ENCODE measurements around the gene NDC80. TPM values are rescaled to one million over a fixed set of nuclear protein-coding genes. Genes with fewer than 3 reads are reported as not detected.

The NDC80 gene
- total RNA-seq, 2 experiments from 2014 or later, result 92.3 to 96.5 TPM

- Mint-ChIP-seq H3K27ac (no peak overlapping the region), H3K9me3 (no peaks in the 10 kb centered on the region), H3K27me3 (no peaks in the 10 kb centered on the region), H3K4me3 (no peak overlapping the region), H3K36me3 (ENCODE audit: low read depth) (peaks cover 49% of the 10 kb centered on the region), H3K4me1 (peaks cover 49% of the 10 kb centered on the region)
- no peak for DNase-seq
- POLR2A ChIA-PET, result no interaction called here
- CTCF ChIA-PET, result no interaction called here
Measured at GRCh38 chr18:2568605-2569004, 2.8 kb upstream of the NDC80 start.

- ChIA-PET POLR2A (no interaction called here), CTCF (no interaction called here)
- Mint-ChIP-seq H3K36me3 (ENCODE audit: low read depth) (peaks cover 51% of the 10 kb centered on the region), H3K27ac (no peak overlapping the region), H3K4me1 (peaks cover 55% of the 10 kb centered on the region), H3K4me3 (peak overlapping the region; percentile 96), H3K9me3 (no peaks in the 10 kb centered on the region), H3K27me3 (no peaks in the 10 kb centered on the region)
- no peak for DNase-seq
Measured at GRCh38 chr18:2569338-2570207, 1.8 kb upstream of the NDC80 start.

- CTCF ChIA-PET, result no interaction called here
- no peaks in the 10 kb centered on the region for H3K9me3 Mint-ChIP-seq
- H3K27ac Mint-ChIP-seq, result peak overlapping the region; percentile 99
- peak overlapping the region; percentile 96 for H3K4me3 Mint-ChIP-seq
- no peaks in the 10 kb centered on the region for H3K27me3 Mint-ChIP-seq
- peaks cover 62% of the 10 kb centered on the region for H3K4me1 Mint-ChIP-seq
- H3K36me3 Mint-ChIP-seq (ENCODE audit: low read depth), result peaks cover 51% of the 10 kb centered on the region
- POLR2A ChIA-PET, result no interaction called here
- DNase-seq, result peak; percentile 66
Measured at GRCh38 chr18:2570772-2571199, 571 bp upstream of the NDC80 start.

- Mint-ChIP-seq H3K27ac (peak overlapping the region; percentile 99), H3K36me3 (ENCODE audit: low read depth) (peaks cover 58% of the 10 kb centered on the region), H3K9me3 (no peaks in the 10 kb centered on the region), H3K27me3 (no peaks in the 10 kb centered on the region), H3K4me3 (peak overlapping the region; percentile 96), H3K4me1 (peaks cover 66% of the 10 kb centered on the region)
- DNase-seq, result peak; percentile 36
- ChIA-PET POLR2A (interaction anchor here (0.6 to 1.0 kb wide), 2 partner anchors 69 to 84 kb away, joined by 3 to 4 read pairs; partner anchors contain the start of gene SMCHD1), CTCF (interaction anchor here (1.8 kb wide), 1 partner anchor 200 kb away, joined by 3 read pairs; no protein-coding TSS in a partner anchor)
Measured at GRCh38 chr18:2572171-2572569, 813 bp downstream of the NDC80 start.

- no peak for DNase-seq
- Mint-ChIP-seq H3K27ac (peak overlapping the region; percentile 99), H3K4me3 (peak overlapping the region; percentile 96), H3K27me3 (no peaks in the 10 kb centered on the region), H3K4me1 (peaks cover 67% of the 10 kb centered on the region), H3K9me3 (no peaks in the 10 kb centered on the region), H3K36me3 (ENCODE audit: low read depth) (peaks cover 58% of the 10 kb centered on the region)
- ChIA-PET CTCF (interaction anchor here (0.8 to 1.8 kb wide), 4 partner anchors 9 to 1761 kb away, joined by 3 to 4 read pairs (median 3); partner anchors contain the start of gene YES1), POLR2A (no interaction called here)
Measured at GRCh38 chr18:2572892-2573291, 1.5 kb downstream of the NDC80 start.

GRCh38 chr18:2573408-2573807 is 2.1 kb downstream of the NDC80 start:
- CTCF ChIA-PET, result interaction anchor here (0.8 to 3.1 kb wide), 6 partner anchors 10 to 1762 kb away, joined by 3 to 19 read pairs (median 3); partner anchors contain the start of gene YES1
- H3K27me3 Mint-ChIP-seq, result no peaks in the 10 kb centered on the region
- H3K36me3 Mint-ChIP-seq (ENCODE audit: low read depth), result peaks cover 61% of the 10 kb centered on the region
- peak overlapping the region; percentile 99 for H3K27ac Mint-ChIP-seq
- H3K4me1 Mint-ChIP-seq, result peaks cover 67% of the 10 kb centered on the region
- DNase-seq, result no peak
- H3K9me3 Mint-ChIP-seq, result no peaks in the 10 kb centered on the region
- H3K4me3 Mint-ChIP-seq, result peak overlapping the region; percentile 96
- POLR2A ChIA-PET, result no interaction called here

- Mint-ChIP-seq H3K9me3 (no peaks in the 10 kb centered on the region), H3K4me3 (no peak overlapping the region), H3K36me3 (ENCODE audit: low read depth) (peaks cover 72% of the 10 kb centered on the region), H3K27ac (peak overlapping the region; percentile 55), H3K27me3 (no peaks in the 10 kb centered on the region), H3K4me1 (peaks cover 52% of the 10 kb centered on the region)
- ChIA-PET CTCF (interaction anchor here (1.1 to 4.3 kb wide), 4 partner anchors 13 to 68 kb away, joined by 3 to 19 read pairs (median 5); partner anchors contain the start of gene SMCHD1), POLR2A (no interaction called here)
- no peak for DNase-seq
Measured at GRCh38 chr18:2587788-2588187, 16.4 kb downstream of the NDC80 start.

- ChIA-PET CTCF (interaction anchor here (1.1 to 4.3 kb wide), 5 partner anchors 10 to 67 kb away, joined by 3 to 19 read pairs (median 5); partner anchors contain the start of gene SMCHD1), POLR2A (no interaction called here)
- Mint-ChIP-seq H3K36me3 (ENCODE audit: low read depth) (peaks cover 72% of the 10 kb centered on the region), H3K27ac (peak overlapping the region; percentile 88), H3K4me3 (peak overlapping the region; percentile 3), H3K9me3 (no peaks in the 10 kb centered on the region), H3K4me1 (peaks cover 51% of the 10 kb centered on the region), H3K27me3 (no peaks in the 10 kb centered on the region)
- no peak for DNase-seq
Measured at GRCh38 chr18:2588666-2589344, 17.4 kb downstream of the NDC80 start.

- no peaks in the 10 kb centered on the region for H3K9me3 Mint-ChIP-seq
- H3K27ac Mint-ChIP-seq, result peak overlapping the region; percentile 88
Measured at GRCh38 chr18:2589345-2590068, 18.1 kb downstream of the NDC80 start.

GRCh38 chr18:2590303-2590702 is 18.9 kb downstream of the NDC80 start:
- DNase-seq, result no peak
- ChIA-PET POLR2A (no interaction called here), CTCF (interaction anchor here (4.3 kb wide), 1 partner anchor 16 kb away, joined by 19 read pairs; no protein-coding TSS in a partner anchor)
- H3K27me3 Mint-ChIP-seq, result no peaks in the 10 kb centered on the region
- peaks cover 77% of the 10 kb centered on the region for H3K36me3 Mint-ChIP-seq (ENCODE audit: low read depth)
- H3K4me1 Mint-ChIP-seq, result peaks cover 62% of the 10 kb centered on the region
- H3K4me3 Mint-ChIP-seq, result peak overlapping the region; percentile 28
- no peaks in the 10 kb centered on the region for H3K9me3 Mint-ChIP-seq
- peak overlapping the region; percentile 88 for H3K27ac Mint-ChIP-seq

More at GRCh38 chr18:2589345-2590068, 18.1 kb downstream of the NDC80 start:
- DNase-seq, result no peak
- Mint-ChIP-seq H3K4me1 (peaks cover 58% of the 10 kb centered on the region), H3K27me3 (no peaks in the 10 kb centered on the region), H3K36me3 (ENCODE audit: low read depth) (peaks cover 77% of the 10 kb centered on the region), H3K4me3 (peak overlapping the region; percentile 28)
- POLR2A ChIA-PET, result no interaction called here
- CTCF ChIA-PET, result interaction anchor here (1.2 to 4.3 kb wide), 4 partner anchors 10 to 67 kb away, joined by 4 to 19 read pairs (median 5); partner anchors contain the start of gene SMCHD1

GRCh38 chr18:2597639-2598038 is 26.3 kb downstream of the NDC80 start:
- CTCF ChIA-PET, result no interaction called here
- Mint-ChIP-seq H3K27ac (peak overlapping the region; percentile 73), H3K9me3 (peaks cover 4% of the 10 kb centered on the region), H3K4me3 (no peak overlapping the region), H3K4me1 (peaks cover 51% of the 10 kb centered on the region), H3K27me3 (no peaks in the 10 kb centered on the region), H3K36me3 (ENCODE audit: low read depth) (peaks cover 74% of the 10 kb centered on the region)
- no peak for DNase-seq
- POLR2A ChIA-PET, result no interaction called here

GRCh38 chr18:2602844-2603243 is 31.5 kb downstream of the NDC80 start:
- H3K4me1 Mint-ChIP-seq, result peaks cover 56% of the 10 kb centered on the region
- no peak for DNase-seq
- peaks cover 73% of the 10 kb centered on the region for H3K36me3 Mint-ChIP-seq (ENCODE audit: low read depth)
- no peaks in the 10 kb centered on the region for H3K27me3 Mint-ChIP-seq
- POLR2A ChIA-PET, result no interaction called here
- H3K9me3 Mint-ChIP-seq, result no peaks in the 10 kb centered on the region
- H3K27ac Mint-ChIP-seq, result peak overlapping the region; percentile 69
- H3K4me3 Mint-ChIP-seq, result no peak overlapping the region
- CTCF ChIA-PET, result interaction anchor here (0.7 to 1.0 kb wide), 2 partner anchors 11 to 98 kb away, joined by 3 read pairs; no protein-coding TSS in a partner anchor

Data from activated CD4-positive, alpha-beta T cell treated with anti-CD3 and anti-CD28 coated beads, Interleukin-2, amount 10 ng/mL, durations not matched to agents 7 days and 5 days (primary cell).